Hepatocyte (in vitro differentiated cells): ENCODE data around the gene FMNL3. TPM values are rescaled to one million over a fixed set of nuclear protein-coding genes. Genes with fewer than 3 reads are reported as not detected.
"Not testable (repeated sequence)": the region's sequence is repeated elsewhere in the genome, so short reads cannot be mapped to it uniquely, and the experiment has no call there.

ENCODE experiments used
- DNase-seq: peaks from one replicate; pipeline ENCODE4 v3.0.0-alpha.2; 2016; ENCODE audit warnings: low spot score
- H2AFZ ChIP-seq: fragments of 200-600 bp; sonication (generic); 2 replicates; pipeline ENCODE4 v1.6.0; 2016; ENCODE audit warnings: antibody characterized with exemption, mild to moderate bottlenecking
- H3K27ac ChIP-seq: fragments of 200-600 bp; sonication (generic); 2 replicates; pipeline ENCODE4 v1.5.1; 2016; ENCODE audit warnings: mild to moderate bottlenecking
- H3K27me3 ChIP-seq: fragments of 200-600 bp; sonication (generic); 2 replicates; pipeline ENCODE4 v1.6.1; 2016
- H3K36me3 ChIP-seq: fragments of 200-600 bp; sonication (generic); replicated peaks from 2 replicates; pipeline ENCODE4 v1.5.1; 2016; ENCODE audit warnings: low read depth; ENCODE audit not compliant: insufficient read depth
- H3K4me1 ChIP-seq: fragments of 200-600 bp; sonication (generic); 2 replicates; pipeline ENCODE4 v1.5.1; 2016; ENCODE audit warnings: mild to moderate bottlenecking, moderate library complexity; ENCODE audit not compliant: insufficient read depth
- H3K4me2 ChIP-seq: fragments of 200-600 bp; sonication (generic); 2 replicates; pipeline ENCODE4 v1.6.0; 2016
- H3K4me3 ChIP-seq: fragments of 200-600 bp; sonication (generic); 2 replicates; pipeline ENCODE4 v1.5.1; 2016; ENCODE audit warnings: mild to moderate bottlenecking
- H3K79me2 ChIP-seq: fragments of 200-600 bp; sonication (generic); 2 replicates; pipeline ENCODE4 v1.6.0; 2017; ENCODE audit warnings: mild to moderate bottlenecking
- H3K9me2 ChIP-seq: fragments of 200-600 bp; sonication (generic); replicated peaks from 2 replicates; pipeline ENCODE4 v1.6.0; 2017; ENCODE audit warnings: mild to moderate bottlenecking; ENCODE audit not compliant: insufficient read depth
- H3K9me3 ChIP-seq: fragments of 200-600 bp; sonication (generic); 2 replicates; pipeline ENCODE4 v1.5.1; 2016; ENCODE audit warnings: low read depth, mild to moderate bottlenecking
- H4K20me1 ChIP-seq: fragments of 200-600 bp; sonication (generic); 2 replicates; pipeline ENCODE4 v1.6.0; 2016; ENCODE audit warnings: mild to moderate bottlenecking; ENCODE audit not compliant: insufficient read depth, poor library complexity, severe bottlenecking
- CTCF ChIP-seq: fragments of 200-600 bp; sonication (generic); IDR thresholded peaks from 2 replicates; pipeline ENCODE4 v1.5.1; 2016; ENCODE audit warnings: antibody characterized with exemption, mild to moderate bottlenecking; ENCODE audit not compliant: poor library complexity
- EZH2 ChIP-seq: fragments of 200-600 bp; sonication (generic); IDR thresholded peaks from 2 replicates; pipeline ENCODE4 v1.6.1; 2016; ENCODE audit warnings: antibody characterized with exemption, mild to moderate bottlenecking, borderline replicate concordance
- EZH2phosphoT487 ChIP-seq: fragments of 200-600 bp; sonication (generic); IDR thresholded peaks from one replicate; pipeline ENCODE4 v1.6.1; 2018; ENCODE audit warnings: antibody characterized with exemption, mild to moderate bottlenecking, low read depth, moderate library complexity; ENCODE audit not compliant: unreplicated experiment, severe bottlenecking
- WGBS: methylation state at CpG from one replicate; pipeline ENCODE4 v1.1.6; 2016; ENCODE audit warnings: low lambda C conversion rate; ENCODE audit errors: missing lambda C conversion rate; 5-methylcytosine and 5-hydroxymethylcytosine counted together
- polyA plus RNA-seq: library from polyadenylated mRNA; unstranded; fragments of >200 nt; fragmentation: Nextera tagmentation; extraction: Ambion mirVana; gene quantifications from 2 replicates; pipeline ENCODE4 v1.2.1, GENCODE V29; 2016
- total RNA-seq: library from RNA; depleted of rRNA; stranded (reverse); fragments of >200 nt; gene quantifications from 2 replicates; pipeline ENCODE4 v1.2.3, GENCODE V29; 2014

Gene FMNL3
- total and polyA plus RNA-seq, 2 experiments from 2014 or later, result 5.8 to 8.3 TPM

GRCh38 chr12:49728446-49728845 lies 21.2 kb upstream of the FMNL3 start:
- Histone ChIP-seq H2AFZ (no peak overlapping the region), H3K9me3 (no peaks in the 10 kb centered on the region), H3K27me3 (no peaks in the 10 kb centered on the region), H3K4me2 (no peak overlapping the region), H4K20me1 (no peaks in the 10 kb centered on the region), H3K36me3 (no peaks in the 10 kb centered on the region), H3K79me2 (no peaks in the 10 kb centered on the region), H3K4me1 (no peaks in the 10 kb centered on the region), H3K4me3 (no peak overlapping the region), H3K27ac (no peak overlapping the region), H3K9me2 (no peaks in the 10 kb centered on the region)
- no peak for DNase-seq
- WGBS, result 91% methylated on average over 3 of the region's 3 CpGs
- TF ChIP-seq EZH2 (no peak), EZH2phosphoT487 (no peak), CTCF (no peak)

- H3K9me3 ChIP-seq, H3K27ac ChIP-seq, H3K79me2 ChIP-seq, H3K4me1 ChIP-seq, H4K20me1 ChIP-seq, H3K36me3 ChIP-seq, DNase-seq, H3K9me2 ChIP-seq, H2AFZ ChIP-seq, H3K4me3 ChIP-seq, H3K4me2 ChIP-seq, H3K27me3 ChIP-seq: not testable (repeated sequence)
- 82% methylated on average over 3 of the region's 3 CpGs for WGBS
Observed at GRCh38 chr12:49721355-49721754, 14.2 kb upstream of the FMNL3 start.

GRCh38 chr12:49720214-49720613 lies 13.0 kb upstream of the FMNL3 start:
- Histone ChIP-seq H3K79me2 (no peaks in the 10 kb centered on the region), H4K20me1 (no peaks in the 10 kb centered on the region), H2AFZ (no peak overlapping the region), H3K9me3 (no peaks in the 10 kb centered on the region), H3K4me1 (no peaks in the 10 kb centered on the region), H3K4me3 (no peak overlapping the region), H3K9me2 (no peaks in the 10 kb centered on the region), H3K4me2 (no peak overlapping the region), H3K27me3 (no peaks in the 10 kb centered on the region), H3K27ac (no peak overlapping the region), H3K36me3 (no peaks in the 10 kb centered on the region)
- TF ChIP-seq CTCF (no peak), EZH2phosphoT487 (no peak), EZH2 (no peak)
- no peak for DNase-seq
- WGBS, result 84% methylated on average over 1 of the region's 1 CpG

GRCh38 chr12:49717800-49718199 lies 10.6 kb upstream of the FMNL3 start:
- H4K20me1 ChIP-seq, H3K9me3 ChIP-seq, H3K36me3 ChIP-seq, H2AFZ ChIP-seq, DNase-seq, H3K4me1 ChIP-seq, H3K27ac ChIP-seq, H3K4me2 ChIP-seq, H3K4me3 ChIP-seq, H3K27me3 ChIP-seq, H3K9me2 ChIP-seq, H3K79me2 ChIP-seq: not testable (repeated sequence)
- 88% methylated on average over 3 of the region's 3 CpGs for WGBS

- no peaks in the 10 kb centered on the region for H4K20me1 ChIP-seq
- H3K4me3 ChIP-seq, result no peak overlapping the region
- peaks cover 3% of the 10 kb centered on the region for H3K27me3 ChIP-seq
- no peaks in the 10 kb centered on the region for H3K9me2 ChIP-seq
- no peaks in the 10 kb centered on the region for H3K36me3 ChIP-seq
- no peak overlapping the region for H2AFZ ChIP-seq
- no peaks in the 10 kb centered on the region for H3K79me2 ChIP-seq
- no peak overlapping the region for H3K27ac ChIP-seq
- no peaks in the 10 kb centered on the region for H3K4me1 ChIP-seq
- DNase-seq, result no peak
- H3K4me2 ChIP-seq, result no peak overlapping the region
- no peaks in the 10 kb centered on the region for H3K9me3 ChIP-seq
- 64% methylated on average over 2 of the region's 2 CpGs for WGBS
- no peak for TF ChIP-seq CTCF
- TF ChIP-seq EZH2phosphoT487, result no peak
- TF ChIP-seq EZH2, result no peak
Observed at GRCh38 chr12:49716553-49716952, 9.3 kb upstream of the FMNL3 start.

GRCh38 chr12:49713952-49714351 lies 6.7 kb upstream of the FMNL3 start:
- not testable (repeated sequence) for H4K20me1 ChIP-seq, H3K4me1 ChIP-seq

More at GRCh38 chr12:49713952-49714351, 6.7 kb upstream of the FMNL3 start:
- not testable (repeated sequence) for H3K36me3 ChIP-seq, H2AFZ ChIP-seq, H3K79me2 ChIP-seq, H3K4me3 ChIP-seq, H3K9me2 ChIP-seq, DNase-seq, H3K4me2 ChIP-seq, H3K27ac ChIP-seq, H3K9me3 ChIP-seq
- peaks cover 14% of the 10 kb centered on the region for H3K27me3 ChIP-seq
- 98% methylated on average over 3 of the region's 3 CpGs for WGBS
